Measurements from ENCODE around the gene IL23R. TPM values are rescaled to one million over a fixed set of nuclear protein-coding genes. Genes with fewer than 3 reads are reported as not detected.

Gene IL23R
- total RNA-seq, 4 donors from 2014 or later, result under 0.01 to 0.22 TPM; not detected in 2

DNA sequence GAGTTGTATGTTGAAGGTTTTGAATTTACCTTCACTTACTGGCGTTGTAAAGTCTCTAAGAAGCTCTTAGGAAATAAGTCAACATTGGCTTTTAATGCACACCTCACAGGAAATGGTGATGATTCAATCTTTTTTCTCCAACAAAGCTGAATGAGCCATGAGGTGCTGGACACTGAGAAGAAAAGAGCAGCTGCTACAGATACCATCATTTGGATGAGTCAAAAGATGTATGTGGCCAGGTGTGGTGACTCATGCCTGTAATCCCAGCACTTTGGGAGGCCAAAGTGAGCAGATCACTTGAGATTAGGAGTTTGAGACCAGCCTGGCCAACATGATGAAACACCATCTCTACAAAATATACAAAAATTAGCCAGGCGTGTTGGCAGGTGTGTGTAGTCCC is 3.3 kb upstream of the IL23R start:
- Histone ChIP-seq H3K4me3 (no peak overlapping the region), H3K4me1 (no peaks in the 10 kb centered on the region), H3K27me3 (no peaks in the 10 kb centered on the region), H3K9me3 (no peaks in the 10 kb centered on the region), H3K36me3 (no peaks in the 10 kb centered on the region), H3K27ac (no peak overlapping the region)
- TF ChIP-seq POLR2A (IDR thresholded peaks at IDR 0.05), result no peak
- TF ChIP-seq, protein P1, sequence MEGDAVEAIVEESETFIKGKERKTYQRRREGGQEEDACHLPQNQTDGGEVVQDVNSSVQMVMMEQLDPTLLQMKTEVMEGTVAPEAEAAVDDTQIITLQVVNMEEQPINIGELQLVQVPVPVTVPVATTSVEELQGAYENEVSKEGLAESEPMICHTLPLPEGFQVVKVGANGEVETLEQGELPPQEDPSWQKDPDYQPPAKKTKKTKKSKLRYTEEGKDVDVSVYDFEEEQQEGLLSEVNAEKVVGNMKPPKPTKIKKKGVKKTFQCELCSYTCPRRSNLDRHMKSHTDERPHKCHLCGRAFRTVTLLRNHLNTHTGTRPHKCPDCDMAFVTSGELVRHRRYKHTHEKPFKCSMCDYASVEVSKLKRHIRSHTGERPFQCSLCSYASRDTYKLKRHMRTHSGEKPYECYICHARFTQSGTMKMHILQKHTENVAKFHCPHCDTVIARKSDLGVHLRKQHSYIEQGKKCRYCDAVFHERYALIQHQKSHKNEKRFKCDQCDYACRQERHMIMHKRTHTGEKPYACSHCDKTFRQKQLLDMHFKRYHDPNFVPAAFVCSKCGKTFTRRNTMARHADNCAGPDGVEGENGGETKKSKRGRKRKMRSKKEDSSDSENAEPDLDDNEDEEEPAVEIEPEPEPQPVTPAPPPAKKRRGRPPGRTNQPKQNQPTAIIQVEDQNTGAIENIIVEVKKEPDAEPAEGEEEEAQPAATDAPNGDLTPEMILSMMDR (IDR thresholded peaks at IDR 0.05), result no peak
- no peak for DNase-seq
- WGBS, 2 donors, result 25 to 45% methylated on average over 2 of the region's 2 CpGs
- intact Hi-C loops (cut with DNase I), result no loop called here

DNA sequence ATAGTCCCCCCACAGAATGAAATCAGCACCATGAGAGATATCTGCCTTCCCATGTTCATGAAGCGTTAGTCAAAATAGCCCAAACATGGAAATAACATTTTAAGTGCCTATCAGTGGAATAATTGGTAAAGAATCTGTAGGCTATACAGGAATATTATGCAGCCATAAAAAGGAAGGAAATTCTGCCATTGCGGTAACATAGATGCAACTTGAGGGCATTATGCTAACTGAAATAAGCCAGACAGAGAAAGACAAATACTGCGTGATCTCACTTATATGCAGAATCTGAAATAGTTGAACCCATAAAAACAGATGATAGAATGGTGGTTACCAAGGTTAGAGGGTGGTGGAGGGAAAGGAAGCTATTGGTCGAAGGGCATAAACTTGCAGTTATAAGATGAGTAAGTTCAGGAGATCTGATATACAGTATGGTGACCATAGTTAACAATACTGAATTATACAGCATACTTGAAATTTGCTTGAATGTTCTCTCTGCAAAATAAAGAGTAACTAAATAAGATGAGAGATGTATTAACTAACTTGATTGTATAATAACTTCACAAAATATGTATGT is 699 bp upstream of the IL23R start:
- no peaks in the 10 kb centered on the region for H3K36me3 ChIP-seq
- H3K4me1 ChIP-seq, result peaks cover 0 to 6% (median 0%) of the 10 kb centered on the region in 3 donors
- no peak for DNase-seq
- H3K27me3 ChIP-seq, result no peaks in the 10 kb centered on the region
- H3K27ac ChIP-seq, result no peak overlapping the region
- no peaks in the 10 kb centered on the region for H3K9me3 ChIP-seq
- intact Hi-C loops (cut with DNase I), result no loop called here
- no peak overlapping the region for H3K4me3 ChIP-seq
- TF ChIP-seq, protein P1 (IDR thresholded peaks at IDR 0.05), result no peak
- no peak for TF ChIP-seq POLR2A (IDR thresholded peaks at IDR 0.05)
- 85 to 94% methylated on average over 4 of the region's 4 CpGs for WGBS, 2 donors

DNA sequence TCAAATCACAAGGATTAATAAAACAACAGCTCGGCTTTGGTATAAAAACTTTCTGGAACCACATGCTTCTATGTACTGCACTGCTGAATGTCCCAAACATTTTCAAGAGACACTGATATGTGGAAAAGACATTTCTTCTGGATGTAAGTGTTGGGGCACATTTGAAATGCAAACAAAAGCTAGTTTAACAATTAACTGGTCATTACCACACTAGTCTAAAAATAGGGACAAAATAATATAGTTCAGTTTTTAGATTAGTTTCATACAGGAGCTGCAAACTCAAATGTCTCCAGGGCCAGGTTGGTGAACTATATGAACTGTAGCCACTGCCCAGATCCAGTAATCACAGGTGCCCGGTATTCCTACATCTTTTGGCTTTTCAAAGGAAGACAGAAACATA is 3.2 kb downstream of the IL23R start:
- Histone ChIP-seq H3K27ac (no peak overlapping the region), H3K9me3 (no peaks in the 10 kb centered on the region), H3K4me1 (peaks cover 0 to 6% (median 0%) of the 10 kb centered on the region in 3 donors), H3K4me3 (no peak overlapping the region), H3K27me3 (no peaks in the 10 kb centered on the region), H3K36me3 (no peaks in the 10 kb centered on the region)
- TF ChIP-seq, protein P1 (IDR thresholded peaks at IDR 0.05), result no peak
- TF ChIP-seq POLR2A (IDR thresholded peaks at IDR 0.05), result no peak
- WGBS, 2 donors, result 56 to 78% methylated on average over 2 of the region's 2 CpGs
- intact Hi-C loops (cut with DNase I), result no loop called here
- no peak for DNase-seq

DNA sequence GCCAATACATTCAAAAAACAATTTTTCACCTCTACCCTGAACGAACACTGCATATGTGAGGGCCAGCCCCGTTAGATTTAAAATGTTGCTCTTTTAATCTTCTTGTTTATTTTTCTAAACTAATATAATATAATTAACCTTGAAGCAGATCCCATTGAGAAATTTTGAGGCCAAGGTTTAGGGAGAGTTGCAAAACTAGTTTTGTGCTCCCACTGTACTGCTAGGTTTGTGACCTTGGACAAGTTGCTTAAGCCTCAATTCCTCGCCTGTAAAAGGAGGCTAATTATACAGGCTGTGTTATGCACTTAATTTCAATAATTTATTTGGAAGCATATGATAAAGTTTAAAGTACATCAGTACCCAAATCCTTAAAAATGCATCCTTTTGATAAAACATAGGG is 3.7 kb downstream of the IL23R start:
- H3K27ac ChIP-seq, result no peak overlapping the region
- no peak for TF ChIP-seq POLR2A (IDR thresholded peaks at IDR 0.05)
- TF ChIP-seq, protein P1 (IDR thresholded peaks at IDR 0.05), result no peak
- H3K9me3 ChIP-seq, result no peaks in the 10 kb centered on the region
- intact Hi-C loops (cut with DNase I), result no loop called here
- DNase-seq, result no peak
- H3K4me3 ChIP-seq, result no peak overlapping the region
- 47 to 53% methylated on average over 3 of the region's 3 CpGs for WGBS, 2 donors
- no peaks in the 10 kb centered on the region for H3K27me3 ChIP-seq
- H3K36me3 ChIP-seq, result no peaks in the 10 kb centered on the region
- H3K4me1 ChIP-seq, result peaks cover 0 to 6% (median 0%) of the 10 kb centered on the region in 3 donors

DNA sequence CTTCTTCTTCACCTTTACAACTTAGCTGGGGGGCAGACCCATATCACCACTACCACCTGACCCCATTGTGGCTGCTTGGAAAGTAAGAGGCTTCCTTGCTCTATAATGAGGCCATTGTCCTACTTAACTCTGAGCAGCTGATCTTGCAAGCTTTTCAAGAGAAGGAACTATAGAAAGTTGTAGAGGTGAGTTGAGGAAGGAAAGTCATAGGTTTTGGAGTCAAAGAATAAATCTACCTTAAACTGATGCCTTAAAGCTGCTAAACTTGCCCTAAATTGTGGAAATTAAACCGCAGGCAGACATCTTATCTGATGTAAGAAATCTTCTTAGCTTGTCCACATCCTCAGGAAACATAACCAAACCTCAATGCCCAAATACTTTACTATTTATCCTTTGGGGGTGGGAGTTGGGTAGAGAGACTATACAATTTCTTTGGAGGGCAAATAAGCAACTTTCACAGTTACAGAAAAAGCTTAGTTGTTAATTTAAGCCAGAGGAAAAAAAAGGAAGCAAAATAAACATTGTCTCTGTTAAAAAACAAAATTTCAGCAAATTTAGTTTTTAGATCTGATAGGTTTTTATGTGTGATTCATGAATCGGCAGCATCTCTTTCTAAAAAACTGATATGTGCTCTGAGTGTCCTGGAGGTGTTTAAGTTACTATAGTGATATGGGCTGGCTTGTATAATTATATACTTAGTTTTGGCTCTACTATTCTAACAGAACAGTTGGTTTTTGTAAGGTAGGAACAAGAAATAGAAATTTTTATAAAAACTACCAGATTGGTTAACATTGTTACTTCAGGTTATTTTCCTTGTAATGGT is 4.7 kb downstream of the IL23R start:
- H3K9me3 ChIP-seq, result no peaks in the 10 kb centered on the region
- WGBS, 2 donors, result 62 to 80% methylated on average over 2 of the region's 2 CpGs
- intact Hi-C loops (cut with DNase I), result no loop called here
- DNase-seq, result no peak
- no peak overlapping the region for H3K27ac ChIP-seq
- H3K4me3 ChIP-seq, result no peak overlapping the region
- no peaks in the 10 kb centered on the region for H3K36me3 ChIP-seq
- peaks cover 0 to 6% (median 0%) of the 10 kb centered on the region in 3 donors for H3K4me1 ChIP-seq
- TF ChIP-seq POLR2A (IDR thresholded peaks at IDR 0.05), result no peak
- TF ChIP-seq, protein P1 (IDR thresholded peaks at IDR 0.05), result no peak
- no peaks in the 10 kb centered on the region for H3K27me3 ChIP-seq
